ENCODE data around the gene RANBP3.

Gene RANBP3

GRCh38 chr19:5923356-5923755, 54.6 kb downstream of the RANBP3 start:
- no peak for DNase-seq

DNA sequence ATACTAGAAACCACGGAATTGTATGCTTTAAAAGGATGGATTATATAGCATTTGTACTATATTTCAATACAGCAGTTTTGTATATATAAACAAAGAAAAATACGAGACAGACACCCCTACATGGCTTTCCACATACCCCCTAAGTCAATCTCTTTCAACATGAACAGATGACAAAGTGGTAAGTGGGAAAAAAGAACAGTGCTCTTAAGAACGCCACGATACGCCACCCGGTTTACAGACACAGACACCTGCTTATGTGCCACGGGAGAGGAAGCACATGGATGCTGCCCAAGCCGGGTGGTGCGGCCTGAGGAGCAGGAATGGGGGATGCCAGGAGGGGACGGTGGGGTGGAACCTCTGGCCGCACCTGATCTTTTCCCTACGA, 55.8 kb downstream of the RANBP3 start:
- no peak for DNase-seq

GRCh38 chr19:5921516-5922160, 56.3 kb downstream of the RANBP3 start:
- no peak for DNase-seq

DNA sequence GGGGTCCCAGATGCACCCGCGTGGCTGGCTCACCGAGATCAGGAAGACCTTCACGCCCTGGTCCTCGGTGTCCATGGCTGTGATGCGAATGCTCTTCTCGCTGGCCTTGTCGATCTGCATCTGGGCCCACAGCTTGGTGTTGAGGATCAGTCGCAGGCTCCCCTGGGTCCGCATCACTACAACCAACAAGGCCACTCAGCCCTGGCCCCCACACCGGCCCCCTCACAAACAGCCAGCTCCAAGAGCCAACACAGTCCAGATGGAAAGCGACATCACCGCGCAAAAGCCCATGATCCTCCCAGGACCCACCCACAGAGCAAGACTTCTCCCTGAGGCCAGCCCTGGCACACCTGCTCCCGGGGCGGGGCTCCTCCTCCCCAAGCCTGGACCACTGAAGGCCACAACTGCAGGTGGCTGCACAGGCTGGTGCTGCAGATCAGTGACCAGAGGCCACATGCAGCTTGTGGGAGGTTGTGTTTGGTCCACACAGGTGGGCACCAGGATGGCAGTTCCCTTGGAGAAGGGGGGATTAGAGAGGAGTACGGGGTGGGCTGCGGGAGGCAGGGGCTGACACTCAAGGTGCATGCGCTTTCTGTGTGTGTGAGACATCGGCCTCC, 59.4 kb downstream of the RANBP3 start:
- DNase-seq = no peak

DNA sequence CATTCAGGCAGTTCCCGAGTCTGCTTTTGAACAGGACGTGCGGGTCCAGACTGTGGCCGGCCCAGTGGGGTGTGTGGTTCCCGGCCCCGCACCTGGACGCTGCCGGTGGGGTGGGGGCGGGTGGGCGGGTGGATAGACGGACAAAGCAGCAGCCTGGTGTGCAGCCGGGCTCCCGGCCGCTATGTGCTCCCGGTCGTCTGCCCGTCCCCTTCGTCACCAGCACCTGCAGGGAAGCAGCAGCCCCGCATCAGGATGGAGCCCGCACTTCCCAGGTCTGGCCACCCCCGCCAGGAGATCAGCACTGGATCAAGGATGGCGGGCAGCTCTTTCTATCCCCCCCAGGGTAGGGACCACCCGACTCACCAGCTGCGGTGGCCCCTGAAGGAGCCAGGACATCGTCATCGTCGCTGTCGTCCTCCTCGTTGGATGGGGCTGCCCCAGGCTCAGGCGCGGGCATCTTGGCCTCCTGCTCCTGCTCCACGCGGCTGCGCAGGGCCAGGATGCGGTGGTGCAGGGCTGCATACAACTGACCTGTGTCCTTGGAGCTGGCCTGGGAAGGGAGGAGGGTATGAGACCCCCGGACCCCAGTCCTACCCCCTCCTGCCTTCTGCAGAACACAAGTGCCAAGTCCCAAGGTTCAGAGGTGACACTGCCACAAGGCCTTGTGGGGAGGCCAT, 60.4 kb downstream of the RANBP3 start:
- DNase-seq = no peak

GRCh38 chr19:5916181-5916708, 61.7 kb downstream of the RANBP3 start:
- DNase-seq = no peak

GRCh38 chr19:5915782-5916165, 62.2 kb downstream of the RANBP3 start:
- no peak for DNase-seq

DNA sequence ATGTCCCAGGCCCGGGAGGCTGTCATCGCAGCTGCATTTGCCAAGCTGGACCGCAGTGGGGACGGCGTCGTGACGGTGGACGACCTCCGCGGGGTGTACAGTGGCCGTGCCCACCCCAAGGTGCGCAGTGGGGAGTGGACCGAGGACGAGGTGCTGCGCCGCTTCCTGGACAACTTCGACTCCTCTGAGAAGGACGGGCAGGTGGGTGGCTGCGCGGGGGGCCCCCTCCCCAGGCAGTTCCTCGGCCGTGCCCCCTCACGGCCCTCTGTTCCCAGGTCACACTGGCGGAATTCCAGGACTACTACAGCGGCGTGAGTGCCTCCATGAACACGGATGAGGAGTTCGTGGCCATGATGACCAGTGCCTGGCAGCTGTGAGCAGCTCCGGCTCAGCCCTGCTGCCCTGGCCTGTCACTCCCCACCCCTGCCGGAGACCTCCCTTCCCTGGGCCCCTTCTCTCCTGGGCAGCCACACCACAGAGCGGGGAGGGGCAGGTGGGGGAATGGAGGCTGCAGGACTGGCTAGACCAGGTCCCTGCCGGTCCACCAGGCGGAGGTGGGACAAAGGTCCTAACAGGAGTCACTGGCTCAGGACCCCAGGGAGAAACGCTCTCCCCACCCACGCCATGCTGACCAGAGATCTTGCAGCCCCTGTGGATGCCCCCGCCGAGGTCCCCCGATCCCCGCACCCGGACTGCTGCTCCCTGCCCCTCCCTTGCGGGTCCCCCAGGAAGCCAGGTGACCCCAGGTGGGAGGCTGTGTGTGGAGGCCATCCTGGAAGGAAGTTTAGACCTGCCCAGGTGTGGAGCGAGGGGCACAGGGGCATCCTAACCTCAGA, 62.8 kb downstream of the RANBP3 start:
- DNase-seq = no peak

DNA sequence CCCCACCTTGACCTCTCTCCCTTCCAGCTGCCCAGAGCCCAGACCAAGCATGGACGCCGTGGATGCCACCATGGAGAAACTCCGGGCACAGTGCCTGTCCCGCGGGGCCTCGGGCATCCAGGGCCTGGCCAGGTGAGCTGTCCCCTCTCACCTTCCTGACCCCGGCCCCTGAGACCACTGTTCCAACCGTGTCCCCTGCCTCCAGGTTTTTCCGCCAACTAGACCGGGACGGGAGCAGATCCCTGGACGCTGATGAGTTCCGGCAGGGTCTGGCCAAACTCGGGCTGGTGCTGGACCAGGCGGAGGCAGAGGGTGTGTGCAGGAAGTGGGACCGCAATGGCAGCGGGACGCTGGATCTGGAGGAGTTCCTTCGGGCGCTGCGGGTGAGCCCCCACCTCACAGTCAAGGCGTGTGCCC, 63.6 kb downstream of the RANBP3 start:
- DNase-seq = no peak

DNA sequence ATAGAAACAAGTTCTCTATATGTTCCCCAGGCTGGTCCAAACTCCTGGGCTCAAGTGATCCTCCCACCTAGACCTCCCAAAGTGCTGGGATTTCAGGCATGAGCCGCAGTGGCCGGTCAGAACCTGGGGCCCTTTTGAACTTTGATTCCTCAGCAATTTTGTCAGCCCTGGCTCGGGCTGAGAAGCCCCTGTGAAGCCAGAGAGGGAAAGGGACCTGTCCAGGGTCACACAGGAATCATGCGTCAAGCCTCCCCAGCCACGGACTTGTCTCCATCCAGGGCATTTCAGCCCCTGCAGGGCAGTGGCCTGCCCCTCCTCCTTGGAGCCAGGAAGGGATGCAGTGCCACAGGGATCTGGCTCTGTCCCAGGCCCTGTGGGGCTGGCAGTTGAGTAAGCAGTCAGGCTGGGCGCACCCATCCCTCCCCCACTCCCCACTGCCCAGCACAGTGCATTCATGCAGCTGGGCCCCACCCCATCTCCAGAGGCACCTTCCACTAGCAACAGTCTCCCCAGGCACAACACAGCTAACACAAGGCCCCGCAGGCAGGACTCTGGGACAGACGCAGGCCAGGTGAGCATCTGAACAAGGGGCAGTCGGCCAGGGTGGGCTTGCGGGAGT, 64.1 kb downstream of the RANBP3 start, which contains the start of gene CAPS:
Gene CAPS, plus strand, starts transcription at position 516 of the 619 bp plus-strand sequence. CDS start 153 bp downstream, outside the sequence.
- peak; percentile 33 for DNase-seq

GRCh38 chr19:5911366-5911765, 66.6 kb downstream of the RANBP3 start:
- DNase-seq = peak; percentile 13

DNA sequence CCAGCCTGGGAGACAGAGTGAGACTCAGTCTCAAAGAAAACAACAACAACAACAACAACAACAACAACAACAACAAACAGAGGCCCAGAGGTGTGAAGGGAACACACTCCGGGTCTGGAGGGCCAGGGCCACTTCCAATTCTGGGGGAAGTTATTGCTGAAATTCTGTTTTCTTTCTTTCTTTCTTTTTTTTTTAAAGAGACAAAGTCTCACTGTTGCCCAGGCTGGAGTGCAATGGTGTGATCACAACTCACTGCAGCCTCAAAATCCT, 67.4 kb downstream of the RANBP3 start:
- DNase-seq = no peak

DNA sequence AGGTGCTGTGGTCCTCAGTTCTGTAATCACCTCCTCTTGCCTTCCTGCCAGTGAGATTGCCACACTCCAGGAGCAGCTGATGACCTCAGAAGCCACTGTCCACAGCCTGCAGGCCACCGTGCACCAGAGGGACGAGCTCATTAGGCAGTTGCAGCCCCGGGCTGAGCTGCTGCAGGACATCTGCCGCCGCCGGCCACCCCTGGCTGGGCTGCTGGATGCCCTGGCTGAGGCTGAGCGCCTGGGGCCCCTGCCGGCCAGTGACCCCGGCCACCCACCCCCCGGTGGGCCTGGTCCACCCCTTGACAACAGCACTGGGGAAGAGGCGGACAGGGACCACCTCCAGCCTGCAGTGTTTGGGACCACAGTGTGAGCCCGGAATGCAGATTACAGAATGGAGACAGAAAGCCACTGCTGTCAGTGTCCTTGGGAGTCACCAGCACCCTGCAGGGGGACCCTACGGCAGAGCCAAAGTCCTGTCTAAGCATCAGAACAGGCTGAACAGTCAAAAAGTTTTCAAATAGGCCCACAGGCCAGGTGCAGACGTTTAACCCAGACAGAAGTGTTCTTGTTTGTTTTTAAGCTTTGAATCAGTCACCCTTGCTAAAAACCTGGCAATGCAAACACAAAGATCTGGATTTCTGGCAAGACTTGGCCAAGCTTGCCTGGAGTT, 69.0 kb downstream of the RANBP3 start:
- DNase-seq = no peak

- DNase-seq = no peak
Observed at GRCh38 chr19:5907241-5907640, 70.7 kb downstream of the RANBP3 start.

- no peak for DNase-seq
Observed at GRCh38 chr19:5905114-5905778, 72.7 kb downstream of the RANBP3 start.

DNA sequence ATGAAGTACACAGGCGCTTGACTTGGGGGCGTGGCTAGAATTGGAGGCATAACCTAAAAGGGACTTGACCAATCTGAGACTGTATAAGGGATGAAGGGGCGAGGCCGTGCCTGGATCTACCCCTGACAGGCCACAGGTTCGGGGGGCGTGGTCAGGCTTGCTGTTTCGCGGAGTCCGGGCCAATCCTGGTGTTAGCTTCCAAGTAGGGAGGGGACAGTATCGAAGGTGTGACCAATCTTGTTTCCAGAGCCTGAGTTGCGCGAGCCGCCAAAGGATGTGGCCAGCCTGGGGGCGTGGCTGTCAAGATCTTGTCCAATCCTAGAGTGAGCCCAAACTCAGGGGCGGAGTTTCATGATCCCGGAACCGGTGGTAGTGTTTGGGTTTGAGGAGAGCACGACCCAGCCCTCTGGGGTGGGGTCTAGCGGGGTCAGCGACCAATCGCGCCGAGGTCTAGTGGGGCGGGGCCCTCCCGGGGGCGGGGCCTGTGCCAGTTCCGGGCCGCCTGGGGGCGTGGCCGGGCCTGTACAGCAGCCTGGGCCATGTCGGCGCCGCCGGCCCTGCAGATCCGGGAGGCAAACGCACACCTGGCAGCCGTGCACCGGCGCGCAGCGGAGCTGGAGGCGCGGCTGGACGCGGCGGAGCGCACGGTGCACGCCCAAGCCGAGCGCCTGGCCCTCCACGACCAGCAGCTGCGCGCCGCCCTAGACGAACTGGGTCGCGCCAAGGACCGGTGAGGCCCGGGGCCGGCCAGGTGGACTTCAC, 73.4 kb downstream of the RANBP3 start, which contains the start of gene VMAC:
Gene VMAC, plus strand, starts transcription at position 521 of the 762 bp plus-strand sequence. Its CDS starts 19 bp downstream, at position 540.
- peak; percentile 100 for DNase-seq

GRCh38 chr19:5903624-5904351, 74.2 kb downstream of the RANBP3 start, which contains the start of gene NDUFA11:
TSS of gene NDUFA11 (minus strand) at chr19:5903790. CDS start at chr19:5903708, 82 bp downstream.
- DNase-seq = no peak

- peak; percentile 50 for DNase-seq
Observed at GRCh38 chr19:5903056-5903623, 74.8 kb downstream of the RANBP3 start.

DNA sequence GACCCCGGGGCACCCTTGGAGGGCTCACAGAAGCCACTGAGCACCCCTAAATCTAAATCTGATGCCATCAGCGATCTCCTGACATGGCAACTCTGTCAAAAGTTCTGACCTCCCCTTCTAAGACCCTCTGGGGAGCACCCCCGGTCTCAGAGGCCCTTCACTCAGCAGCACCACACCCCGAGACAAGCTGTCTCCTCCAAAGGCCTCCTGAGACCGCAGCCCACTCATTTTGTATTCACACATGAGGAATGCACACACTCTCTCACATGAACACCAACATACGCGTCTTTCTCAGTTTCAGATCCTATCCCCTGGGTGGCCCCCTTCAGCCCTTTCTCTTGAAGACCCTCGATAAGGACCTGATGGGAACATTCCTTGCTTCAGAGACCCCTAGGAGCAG, 77.0 kb downstream of the RANBP3 start:
- DNase-seq = no peak
